GM11168 (cell line): ENCODE measurements around the gene TREML2.

ENCODE experiments used
- in situ Hi-C: fragments of 300-500 bp; cut with MboI; formaldehyde crosslinking; loops from one replicate; pipeline ENCODE4 v1.12.0; 2022; ENCODE audit warnings: low sequenced_read_pairs; ENCODE audit not compliant: unreplicated experiment

Gene TREML2

GRCh38 chr6:41155132-41155805 lies 45.7 kb downstream of the TREML2 start:
- in situ Hi-C loops, result no loop called here

GRCh38 chr6:41153992-41154625 lies 46.8 kb downstream of the TREML2 start, which contains the start of gene TREML1:
TSS of gene TREML1 (minus strand) at chr6:41154347. CDS start at chr6:41154288, 59 bp downstream.
- in situ Hi-C loops, result no loop called here

GRCh38 chr6:41153451-41153850 lies 47.5 kb downstream of the TREML2 start:
- in situ Hi-C loops, result no loop called here

- in situ Hi-C loops, result no loop called here
These were observed 50.3 kb downstream of the TREML2 start for GRCh38 chr6:41150671-41151070.

GRCh38 chr6:41147917-41148316 lies 53.0 kb downstream of the TREML2 start:
- in situ Hi-C loops, result no loop called here
